ENCODE results near the gene ANKRD12. TPM values are rescaled to one million over a fixed set of nuclear protein-coding genes. Genes with fewer than 3 reads are reported as not detected.

Gene ANKRD12
- total RNA-seq, 1 donor from 2014 or later, result 53.5 TPM

DNA sequence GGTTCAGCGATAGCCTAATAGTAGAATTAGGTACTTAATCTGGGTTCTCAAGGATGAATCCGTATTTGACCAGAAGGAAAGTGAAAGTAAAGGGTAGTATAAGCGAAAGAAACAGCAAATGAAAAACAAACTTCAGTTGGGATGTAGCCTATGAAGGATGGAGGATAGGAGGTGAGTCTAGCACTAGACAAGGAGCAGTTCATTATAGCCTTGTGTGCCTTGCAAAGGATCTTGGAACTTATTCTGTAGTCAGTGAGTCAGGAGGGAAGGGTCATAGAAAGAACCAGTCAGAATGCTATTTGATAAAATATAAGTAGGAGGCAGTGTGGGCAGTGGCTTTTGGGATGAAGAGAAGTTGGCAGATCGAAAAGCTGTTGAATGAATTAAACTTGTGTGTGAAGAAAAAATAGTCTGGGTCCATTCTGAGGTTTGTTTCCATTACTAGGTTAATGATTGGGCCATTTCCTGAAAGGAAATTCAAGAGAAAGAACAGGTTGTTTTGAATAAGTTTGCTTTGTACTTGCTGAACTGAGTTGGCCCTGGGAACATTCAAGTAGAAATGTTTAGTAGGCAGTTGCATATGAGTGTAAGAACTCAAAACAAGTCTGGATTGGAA, 48.5 kb downstream of the ANKRD12 start:
- H3K4me3 ChIP-seq, result no peak overlapping the region
- no peak overlapping the region for H3K27ac ChIP-seq
- H3K36me3 ChIP-seq, result peaks cover 0 to 15% of the 10 kb centered on the region in 2 donors
- H3K27me3 ChIP-seq, result no peaks in the 10 kb centered on the region
- DNase-seq (ENCODE audit: extremely low spot score in 2 of 2), result no peak
- H3K9me3 ChIP-seq, result no peaks in the 10 kb centered on the region
- intact Hi-C loops (cut with DNase I), result no loop called here
- TF ChIP-seq POLR2AphosphoS5 (IDR thresholded peaks at IDR 0.05; ENCODE audit: insufficient read depth in 1 of 2, low read depth in 1 of 2) (no peak), POLR2A (IDR thresholded peaks at IDR 0.05) (no peak)
- TF ChIP-seq, protein P1, sequence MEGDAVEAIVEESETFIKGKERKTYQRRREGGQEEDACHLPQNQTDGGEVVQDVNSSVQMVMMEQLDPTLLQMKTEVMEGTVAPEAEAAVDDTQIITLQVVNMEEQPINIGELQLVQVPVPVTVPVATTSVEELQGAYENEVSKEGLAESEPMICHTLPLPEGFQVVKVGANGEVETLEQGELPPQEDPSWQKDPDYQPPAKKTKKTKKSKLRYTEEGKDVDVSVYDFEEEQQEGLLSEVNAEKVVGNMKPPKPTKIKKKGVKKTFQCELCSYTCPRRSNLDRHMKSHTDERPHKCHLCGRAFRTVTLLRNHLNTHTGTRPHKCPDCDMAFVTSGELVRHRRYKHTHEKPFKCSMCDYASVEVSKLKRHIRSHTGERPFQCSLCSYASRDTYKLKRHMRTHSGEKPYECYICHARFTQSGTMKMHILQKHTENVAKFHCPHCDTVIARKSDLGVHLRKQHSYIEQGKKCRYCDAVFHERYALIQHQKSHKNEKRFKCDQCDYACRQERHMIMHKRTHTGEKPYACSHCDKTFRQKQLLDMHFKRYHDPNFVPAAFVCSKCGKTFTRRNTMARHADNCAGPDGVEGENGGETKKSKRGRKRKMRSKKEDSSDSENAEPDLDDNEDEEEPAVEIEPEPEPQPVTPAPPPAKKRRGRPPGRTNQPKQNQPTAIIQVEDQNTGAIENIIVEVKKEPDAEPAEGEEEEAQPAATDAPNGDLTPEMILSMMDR (IDR thresholded peaks at IDR 0.05), result no peak
- peaks cover 24% of the 10 kb centered on the region for H3K4me1 ChIP-seq

DNA sequence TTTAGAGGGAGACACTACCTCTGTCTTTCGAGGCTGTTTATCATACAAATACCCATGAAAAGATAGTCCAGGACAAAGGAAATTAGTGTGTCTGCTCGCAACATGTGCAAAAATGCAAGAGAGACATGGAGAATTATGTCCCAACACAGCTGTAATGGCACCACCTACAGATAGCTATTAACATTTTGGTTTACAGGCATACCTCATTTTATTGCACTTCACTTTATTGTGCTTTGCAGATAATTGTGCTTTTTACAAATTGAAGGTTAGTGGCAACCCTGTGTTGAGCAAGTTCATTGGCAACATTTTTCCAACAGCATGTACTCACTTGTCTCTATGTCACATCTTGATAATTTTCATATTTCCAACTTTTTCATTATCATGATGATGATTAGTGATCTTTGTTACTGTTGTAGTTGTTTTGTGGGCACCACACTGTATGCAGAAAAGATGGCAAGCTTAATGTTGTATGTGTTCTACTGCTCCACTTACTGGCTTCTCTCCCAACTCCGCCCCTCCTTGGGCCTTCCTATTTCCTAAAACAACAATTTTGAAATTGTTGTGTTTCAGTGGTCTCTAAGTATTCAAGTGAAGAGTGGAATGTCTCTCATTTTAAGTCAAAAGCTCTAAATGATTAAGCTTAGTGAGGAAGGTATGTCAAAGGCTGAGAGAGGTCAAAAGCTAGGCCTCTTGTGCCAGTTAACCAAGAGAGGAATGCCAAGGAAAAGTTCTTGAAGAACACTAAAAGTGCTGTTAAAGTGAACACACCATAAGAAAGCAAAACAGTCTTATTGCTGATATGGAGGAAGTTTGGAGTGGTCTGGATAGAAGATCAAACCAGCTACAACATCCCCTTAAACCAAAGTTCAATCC, 52.0 kb downstream of the ANKRD12 start:
- no peak overlapping the region for H3K27ac ChIP-seq
- H3K27me3 ChIP-seq, result no peaks in the 10 kb centered on the region
- H3K9me3 ChIP-seq, result no peaks in the 10 kb centered on the region
- H3K36me3 ChIP-seq, result peaks cover 0 to 4% of the 10 kb centered on the region in 2 donors
- no peak overlapping the region for H3K4me3 ChIP-seq
- DNase-seq (ENCODE audit: extremely low spot score in 2 of 2), result no peak
- TF ChIP-seq, protein P1 (IDR thresholded peaks at IDR 0.05), result no peak
- TF ChIP-seq POLR2A (IDR thresholded peaks at IDR 0.05), result no peak
- no peak for TF ChIP-seq POLR2AphosphoS5 (IDR thresholded peaks at IDR 0.05; ENCODE audit: insufficient read depth in 1 of 2, low read depth in 1 of 2)
- intact Hi-C loops (cut with DNase I), result no loop called here
- peaks cover 20% of the 10 kb centered on the region for H3K4me1 ChIP-seq

DNA sequence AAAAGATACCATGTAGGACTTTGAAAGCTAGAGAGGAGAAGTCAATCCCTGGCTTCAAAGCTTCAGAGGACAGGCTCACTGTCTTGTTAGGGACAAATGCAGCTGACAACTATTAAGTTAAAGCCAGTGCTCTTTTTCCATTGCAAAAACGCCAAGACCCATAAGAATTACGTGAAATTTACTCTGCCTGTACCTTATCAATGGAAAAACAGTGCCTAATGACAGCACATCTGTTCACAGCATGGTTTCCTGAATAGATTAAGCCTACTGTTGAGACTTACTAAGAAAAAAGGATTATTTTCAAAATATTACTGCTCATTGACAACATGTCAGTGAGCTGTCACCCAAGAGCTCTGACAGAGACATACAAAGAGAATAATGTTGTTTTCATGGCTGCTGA, 52.9 kb downstream of the ANKRD12 start:
- TF ChIP-seq, protein P1 (IDR thresholded peaks at IDR 0.05), result no peak
- no peak for TF ChIP-seq POLR2A (IDR thresholded peaks at IDR 0.05)
- no peak for TF ChIP-seq POLR2AphosphoS5 (IDR thresholded peaks at IDR 0.05; ENCODE audit: insufficient read depth in 1 of 2, low read depth in 1 of 2)

DNA sequence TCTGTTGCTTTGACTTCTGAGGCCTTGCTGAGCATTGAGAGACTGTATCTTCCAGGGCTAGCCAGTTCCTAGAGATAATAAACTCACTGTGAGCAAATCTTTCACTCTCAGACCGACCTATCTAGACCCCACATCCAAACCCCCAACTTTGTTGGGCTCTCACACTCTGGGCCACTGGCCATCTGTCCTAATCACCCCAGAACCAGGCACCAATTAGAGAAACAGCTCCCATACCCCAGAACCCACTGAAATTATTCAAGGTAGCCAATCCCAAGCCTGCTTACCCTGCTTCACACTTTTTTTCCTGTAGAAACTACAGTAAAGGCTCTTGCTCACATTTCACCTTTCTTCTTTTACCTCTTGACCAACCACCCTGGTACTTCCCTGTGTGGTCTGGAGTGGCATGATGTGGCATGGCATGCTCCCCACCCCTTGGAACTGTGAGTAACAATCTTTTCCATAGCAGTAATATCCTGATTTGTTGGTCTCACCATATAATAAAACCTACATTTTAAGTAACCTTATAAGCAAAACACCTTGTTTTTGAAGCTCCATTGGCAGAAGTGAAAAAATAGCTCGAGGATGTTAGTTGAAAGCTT, 55.2 kb downstream of the ANKRD12 start:
- Histone ChIP-seq H3K9me3 (no peaks in the 10 kb centered on the region), H3K4me1 (peaks cover 7% of the 10 kb centered on the region), H3K27me3 (no peaks in the 10 kb centered on the region), H3K36me3 (peaks cover 0 to 18% of the 10 kb centered on the region in 2 donors), H3K27ac (no peak overlapping the region), H3K4me3 (no peak overlapping the region)
- no peak for DNase-seq (ENCODE audit: extremely low spot score in 2 of 2)
- TF ChIP-seq POLR2AphosphoS5 (IDR thresholded peaks at IDR 0.05; ENCODE audit: insufficient read depth in 1 of 2, low read depth in 1 of 2), result no peak
- intact Hi-C loops (cut with DNase I), result no loop called here

More for the DNA sequence above, 52.9 kb downstream of the ANKRD12 start:
- Histone ChIP-seq H3K27me3 (no peaks in the 10 kb centered on the region), H3K4me1 (peaks cover 15% of the 10 kb centered on the region), H3K9me3 (no peaks in the 10 kb centered on the region), H3K27ac (no peak overlapping the region), H3K36me3 (peaks cover 0 to under 1% of the 10 kb centered on the region in 2 donors), H3K4me3 (no peak overlapping the region)
- no peak for DNase-seq (ENCODE audit: extremely low spot score in 2 of 2)
- intact Hi-C loops (cut with DNase I), result no loop called here

DNA sequence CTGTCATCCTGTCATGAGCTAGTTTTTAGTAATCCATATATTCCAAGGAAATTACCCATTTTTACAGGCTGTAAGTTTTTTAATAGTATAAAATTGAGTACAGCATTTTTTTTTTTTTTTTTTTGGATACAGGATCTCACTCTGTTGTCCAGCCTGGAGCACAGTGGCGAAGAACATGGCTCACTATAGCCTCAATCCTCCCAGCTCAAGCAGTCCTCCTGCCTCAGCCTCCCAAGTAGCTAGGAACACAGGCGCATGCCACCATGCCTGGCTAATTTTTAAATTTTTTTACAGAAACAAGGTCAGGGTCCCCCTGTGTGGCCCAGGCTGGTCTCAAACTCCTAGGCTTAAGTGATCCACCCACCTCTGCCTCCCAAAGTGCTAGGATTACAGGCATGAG, 56.5 kb downstream of the ANKRD12 start:
- H3K27ac ChIP-seq, result no peak overlapping the region
- peaks cover 0 to 25% of the 10 kb centered on the region in 2 donors for H3K36me3 ChIP-seq

More for the DNA sequence above, 56.5 kb downstream of the ANKRD12 start:
- Histone ChIP-seq H3K9me3 (no peaks in the 10 kb centered on the region), H3K27me3 (no peaks in the 10 kb centered on the region), H3K4me3 (no peak overlapping the region), H3K4me1 (peaks cover 7% of the 10 kb centered on the region)
- TF ChIP-seq, protein P1 (IDR thresholded peaks at IDR 0.05), result no peak
- TF ChIP-seq POLR2A (IDR thresholded peaks at IDR 0.05) (no peak), POLR2AphosphoS5 (IDR thresholded peaks at IDR 0.05; ENCODE audit: insufficient read depth in 1 of 2, low read depth in 1 of 2) (no peak)
- intact Hi-C loops (cut with DNase I), result no loop called here
- no peak for DNase-seq (ENCODE audit: extremely low spot score in 2 of 2)
